Left kidney (tissue), 8 donors: ENCODE data around the gene ZDHHC13. TPM values are rescaled to one million over a fixed set of nuclear protein-coding genes. Genes with fewer than 3 reads are reported as not detected.

Experiments
- DNase-seq: peaks from one replicate; pipeline ENCODE4 v3.0.0-alpha.2; 2013
- long read RNA-seq, 8 donors: transcript quantifications; one replicate each; lab custom pipeline, GENCODE V29; 2026
- polyA plus RNA-seq: library from polyadenylated mRNA; unstranded; fragments of 120-200 nt; gene quantifications from one replicate; pipeline ENCODE4 v1.2.1, GENCODE V29; 2013; ENCODE audit not compliant: insufficient read length

The ZDHHC13 gene
- polyA plus RNA-seq, result 24.2 TPM
- long read RNA-seq, donor 1, partial matches to known transcripts, result 0 of 2 reads
- long read RNA-seq, donor 1, other reads (novel, unspliced or antisense), result 0 of 2 reads
- long read RNA-seq, donor 2, partial matches to known transcripts, result 0 of 4 reads
- long read RNA-seq, donor 2, other reads (novel, unspliced or antisense), result 0 of 4 reads
- long read RNA-seq, donor 3, partial matches to known transcripts, result 0 of 1 reads
- long read RNA-seq, donor 3, other reads (novel, unspliced or antisense), result 0 of 1 reads
- long read RNA-seq, donor 4, result 0 reads
- long read RNA-seq, donor 5, transcript ZDHHC13-202 (17 exons, 2,445 nt), result major isoform, 9 of 10 reads
- long read RNA-seq, donor 5, partial matches to known transcripts, result 0 of 10 reads
- long read RNA-seq, donor 5, other reads (novel, unspliced or antisense), result 0 of 10 reads
- long read RNA-seq, donor 6, partial matches to known transcripts, result 0 of 4 reads
- long read RNA-seq, donor 6, other reads (novel, unspliced or antisense), result 0 of 4 reads
- long read RNA-seq, donor 7, partial matches to known transcripts, result 6 of 9 reads
- long read RNA-seq, donor 7, other reads (novel, unspliced or antisense), result 0 of 9 reads
- long read RNA-seq, donor 8, partial matches to known transcripts, result 0 of 3 reads
- long read RNA-seq, donor 8, other reads (novel, unspliced or antisense), result 0 of 3 reads

- peak; percentile 85 for DNase-seq
These were observed at the start of gene ZDHHC13 for GRCh38 chr11:19116971-19117759. TSS of gene ZDHHC13 (plus strand) at chr11:19117168. CDS start at chr11:19117250, 82 bp downstream.

GRCh38 chr11:19071255-19071654 is 45.7 kb upstream of the ZDHHC13 start:
- peak; percentile 83 for DNase-seq

GRCh38 chr11:19072464-19072863 is 44.5 kb upstream of the ZDHHC13 start:
- no peak for DNase-seq

GRCh38 chr11:19073454-19074415 is 43.2 kb upstream of the ZDHHC13 start:
- no peak for DNase-seq

GRCh38 chr11:19075636-19076035 is 41.3 kb upstream of the ZDHHC13 start:
- DNase-seq, result no peak

GRCh38 chr11:19076744-19077589 is 40.0 kb upstream of the ZDHHC13 start:
- DNase-seq, result peak; percentile 58

- no peak for DNase-seq
These were observed 39.0 kb upstream of the ZDHHC13 start for GRCh38 chr11:19077965-19078364.

- DNase-seq, result no peak
These were observed 37.1 kb upstream of the ZDHHC13 start for GRCh38 chr11:19079643-19080440.

GRCh38 chr11:19080579-19080993 is 36.4 kb upstream of the ZDHHC13 start:
- DNase-seq, result no peak

- no peak for DNase-seq
These were observed 33.8 kb upstream of the ZDHHC13 start for GRCh38 chr11:19083166-19083565.

GRCh38 chr11:19084661-19085315 is 32.2 kb upstream of the ZDHHC13 start:
- no peak for DNase-seq

GRCh38 chr11:19087658-19088057 is 29.3 kb upstream of the ZDHHC13 start:
- no peak for DNase-seq

GRCh38 chr11:19088791-19089190 is 28.2 kb upstream of the ZDHHC13 start:
- DNase-seq, result no peak

- DNase-seq, result no peak
These were observed 27.5 kb upstream of the ZDHHC13 start for GRCh38 chr11:19089421-19089820.

- DNase-seq, result no peak
These were observed 25.6 kb upstream of the ZDHHC13 start for GRCh38 chr11:19091366-19091765.

GRCh38 chr11:19092342-19092741 is 24.6 kb upstream of the ZDHHC13 start:
- DNase-seq, result no peak

GRCh38 chr11:19092850-19093249 is 24.1 kb upstream of the ZDHHC13 start:
- DNase-seq, result no peak

GRCh38 chr11:19093976-19094375 is 23.0 kb upstream of the ZDHHC13 start:
- DNase-seq, result no peak

- DNase-seq, result no peak
These were observed 22.1 kb upstream of the ZDHHC13 start for GRCh38 chr11:19094859-19095258.
